NT2/D1 (cell line): ENCODE results near the gene IGF1R.

Source experiments
- DNase-seq: peaks from one replicate; pipeline ENCODE4 v3.0.0-alpha.2; 2011; ENCODE audit warnings: low read depth, low spot score
- H3K27me3 ChIP-seq: 2 replicates; pipeline ENCODE4 v1.6.0; 2011; ENCODE audit warnings: mild to moderate bottlenecking; ENCODE audit not compliant: insufficient read length, insufficient read depth
- H3K36me3 ChIP-seq: 2 replicates; pipeline ENCODE4 v1.6.1; 2011; ENCODE audit warnings: mild to moderate bottlenecking, low read length, mixed read lengths; ENCODE audit not compliant: insufficient read depth, insufficient read length
- H3K4me1 ChIP-seq: 2 replicates; pipeline ENCODE4 v1.5.1; 2011; ENCODE audit not compliant: insufficient read depth, insufficient read length
- H3K4me3 ChIP-seq: 2 replicates; pipeline ENCODE4 v1.5.1; 2011; ENCODE audit warnings: low read depth; ENCODE audit not compliant: insufficient read length
- H3K9ac ChIP-seq: 2 replicates; pipeline ENCODE4 v1.6.0; 2011; ENCODE audit warnings: low read depth; ENCODE audit not compliant: insufficient read length
- H3K9me3 ChIP-seq: 2 replicates; pipeline ENCODE4 v1.5.1; 2011; ENCODE audit warnings: mild to moderate bottlenecking, low read length; ENCODE audit not compliant: insufficient read depth
- SUZ12 ChIP-seq: IDR thresholded peaks from 2 replicates; pipeline ENCODE4 v1.6.1; 2011; ENCODE audit not compliant: insufficient read length, insufficient read depth; ENCODE audit errors: extremely low read depth
- YY1 ChIP-seq: IDR thresholded peaks from 2 replicates; pipeline ENCODE4 v1.6.1; 2011; ENCODE audit not compliant: insufficient read length, insufficient read depth
- ZNF274 ChIP-seq: IDR thresholded peaks from 2 replicates; pipeline ENCODE4 v1.6.1; 2011; ENCODE audit warnings: mild to moderate bottlenecking, low read depth, low read length

Gene IGF1R

GRCh38 chr15:98745650-98746374 lies 97.5 kb downstream of the IGF1R start:
- H3K36me3 ChIP-seq, result no peaks in the 10 kb centered on the region
- TF ChIP-seq ZNF274 (no peak), YY1 (no peak), SUZ12 (no peak)
- no peak overlapping the region for H3K9ac ChIP-seq
- H3K27me3 ChIP-seq, result no peaks in the 10 kb centered on the region
- H3K4me3 ChIP-seq, result no peak overlapping the region
- DNase-seq, result no peak
- peaks cover 7% of the 10 kb centered on the region for H3K4me1 ChIP-seq
- H3K9me3 ChIP-seq, result no peaks in the 10 kb centered on the region

GRCh38 chr15:98746375-98747155 lies 98.2 kb downstream of the IGF1R start:
- no peaks in the 10 kb centered on the region for H3K27me3 ChIP-seq
- H3K9ac ChIP-seq, result no peak overlapping the region
- no peak overlapping the region for H3K4me3 ChIP-seq
- TF ChIP-seq SUZ12 (no peak), ZNF274 (no peak), YY1 (no peak)
- no peak for DNase-seq
- no peaks in the 10 kb centered on the region for H3K9me3 ChIP-seq
- H3K4me1 ChIP-seq, result peaks cover 7% of the 10 kb centered on the region
- H3K36me3 ChIP-seq, result no peaks in the 10 kb centered on the region

- H3K4me3 ChIP-seq, result no peak overlapping the region
- H3K4me1 ChIP-seq, result no peaks in the 10 kb centered on the region
These were observed 103.4 kb downstream of the IGF1R start for GRCh38 chr15:98751767-98752166.

GRCh38 chr15:98753726-98754656 lies 105.7 kb downstream of the IGF1R start:
- H3K27me3 ChIP-seq, result no peaks in the 10 kb centered on the region
- TF ChIP-seq YY1 (no peak), SUZ12 (no peak), ZNF274 (no peak)
- DNase-seq, result no peak
- no peaks in the 10 kb centered on the region for H3K4me1 ChIP-seq
- no peak overlapping the region for H3K4me3 ChIP-seq
- H3K9me3 ChIP-seq, result no peaks in the 10 kb centered on the region
- peaks cover 4% of the 10 kb centered on the region for H3K36me3 ChIP-seq
- H3K9ac ChIP-seq, result no peak overlapping the region

More at GRCh38 chr15:98751767-98752166, 103.4 kb downstream of the IGF1R start:
- DNase-seq, result no peak
- no peak overlapping the region for H3K9ac ChIP-seq
- no peak for TF ChIP-seq YY1
- TF ChIP-seq SUZ12, result no peak
- TF ChIP-seq ZNF274, result no peak
- no peaks in the 10 kb centered on the region for H3K9me3 ChIP-seq
- no peaks in the 10 kb centered on the region for H3K36me3 ChIP-seq
- H3K27me3 ChIP-seq, result no peaks in the 10 kb centered on the region

GRCh38 chr15:98754657-98755022 lies 106.3 kb downstream of the IGF1R start:
- peaks cover 4% of the 10 kb centered on the region for H3K36me3 ChIP-seq
- no peak overlapping the region for H3K4me3 ChIP-seq
- H3K9ac ChIP-seq, result no peak overlapping the region
- no peaks in the 10 kb centered on the region for H3K4me1 ChIP-seq
- peaks cover 4% of the 10 kb centered on the region; the same call in 1 of the 2 replicates for H3K9me3 ChIP-seq
- no peaks in the 10 kb centered on the region for H3K27me3 ChIP-seq
- TF ChIP-seq YY1, result no peak
- TF ChIP-seq ZNF274, result no peak
- no peak for TF ChIP-seq SUZ12
- DNase-seq, result no peak

GRCh38 chr15:98755138-98755537 lies 106.8 kb downstream of the IGF1R start:
- Histone ChIP-seq H3K4me3 (no peak overlapping the region), H3K9me3 (peaks cover 9% of the 10 kb centered on the region; the same call in 1 of the 2 replicates), H3K27me3 (no peaks in the 10 kb centered on the region), H3K4me1 (no peaks in the 10 kb centered on the region), H3K9ac (no peak overlapping the region), H3K36me3 (peaks cover 4% of the 10 kb centered on the region)
- TF ChIP-seq SUZ12 (no peak), ZNF274 (no peak)
- no peak for DNase-seq
